Astrocyte (in vitro differentiated cells and primary cell): ENCODE data around the gene LRIG1.

Experiments used
- EZH2 ChIP-seq: IDR thresholded peaks from 2 replicates; pipeline ENCODE4 v1.6.1; 2012; ENCODE audit warnings: mild to moderate bottlenecking, low read length, inconsistent platforms; ENCODE audit not compliant: insufficient read depth
- TF ChIP-seq, protein P1 (sequence below): IDR thresholded peaks from 2 replicates; pipeline ENCODE4 v1.5.1; 2011; ENCODE audit warnings: low read depth, mild to moderate bottlenecking, inconsistent platforms, low read length, moderate library complexity; ENCODE audit not compliant: insufficient read depth

DNA sequence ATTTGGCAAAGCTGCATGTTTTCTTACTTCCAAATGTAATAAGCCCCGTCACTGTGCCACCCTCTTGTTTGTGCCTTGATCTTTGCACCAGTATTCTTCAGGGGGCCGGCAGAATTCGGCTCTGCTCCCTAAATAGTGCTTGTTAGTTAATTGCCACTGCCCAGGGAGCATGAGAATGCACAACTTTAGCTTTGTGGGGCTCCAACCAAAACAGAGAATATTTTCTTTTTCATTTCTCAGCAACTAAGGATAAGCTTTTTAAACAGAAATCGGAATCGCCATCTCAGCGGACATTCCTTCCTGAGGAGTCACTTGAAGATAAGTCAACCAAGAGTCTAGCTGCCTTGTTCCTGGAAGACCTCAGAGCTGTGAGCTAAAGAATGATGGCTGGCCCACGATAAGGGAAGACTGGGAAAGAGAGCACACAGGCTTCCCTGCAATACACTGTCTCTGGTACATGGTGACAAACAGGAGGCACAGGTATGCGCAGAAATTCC, 106.0 kb downstream of the LRIG1 start:
- TF ChIP-seq, protein P1, sequence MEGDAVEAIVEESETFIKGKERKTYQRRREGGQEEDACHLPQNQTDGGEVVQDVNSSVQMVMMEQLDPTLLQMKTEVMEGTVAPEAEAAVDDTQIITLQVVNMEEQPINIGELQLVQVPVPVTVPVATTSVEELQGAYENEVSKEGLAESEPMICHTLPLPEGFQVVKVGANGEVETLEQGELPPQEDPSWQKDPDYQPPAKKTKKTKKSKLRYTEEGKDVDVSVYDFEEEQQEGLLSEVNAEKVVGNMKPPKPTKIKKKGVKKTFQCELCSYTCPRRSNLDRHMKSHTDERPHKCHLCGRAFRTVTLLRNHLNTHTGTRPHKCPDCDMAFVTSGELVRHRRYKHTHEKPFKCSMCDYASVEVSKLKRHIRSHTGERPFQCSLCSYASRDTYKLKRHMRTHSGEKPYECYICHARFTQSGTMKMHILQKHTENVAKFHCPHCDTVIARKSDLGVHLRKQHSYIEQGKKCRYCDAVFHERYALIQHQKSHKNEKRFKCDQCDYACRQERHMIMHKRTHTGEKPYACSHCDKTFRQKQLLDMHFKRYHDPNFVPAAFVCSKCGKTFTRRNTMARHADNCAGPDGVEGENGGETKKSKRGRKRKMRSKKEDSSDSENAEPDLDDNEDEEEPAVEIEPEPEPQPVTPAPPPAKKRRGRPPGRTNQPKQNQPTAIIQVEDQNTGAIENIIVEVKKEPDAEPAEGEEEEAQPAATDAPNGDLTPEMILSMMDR: no peak
- no peak for TF ChIP-seq EZH2
